H1 (cell line): ENCODE measurements around the gene JAG2. TPM values are rescaled to one million over a fixed set of nuclear protein-coding genes. Genes with fewer than 3 reads are reported as not detected.

Experiments
- ASH2L ChIP-seq: fragments of 200-600, 300-600 bp; sonication (generic); IDR thresholded peaks from one replicate; pipeline ENCODE4 v1.7.1; 2017; ENCODE audit warnings: low read length
- BCL11A ChIP-seq, 2 experiments: IDR thresholded peaks; one replicate each; pipeline ENCODE4 v1.6.1; 2011; ENCODE audit warnings: low read depth in 2 of 2, low read length in 2 of 2, mild to moderate bottlenecking in 2 of 2
- CEBPB ChIP-seq: IDR thresholded peaks from 2 replicates; pipeline ENCODE4 v1.6.1; 2012; ENCODE audit warnings: low read depth, low read length
- CHD1 ChIP-seq: IDR thresholded peaks from 2 replicates; pipeline ENCODE4 v1.6.1; 2012; ENCODE audit warnings: low read depth, low read length, improper control_type of control experiment
- CREB1 ChIP-seq: IDR thresholded peaks from 2 replicates; pipeline ENCODE4 v1.6.1; 2012; ENCODE audit warnings: inconsistent platforms
- EGR1 ChIP-seq: IDR thresholded peaks from 2 replicates; pipeline ENCODE4 v1.6.1; 2011; ENCODE audit warnings: low read depth, low read length, borderline replicate concordance
- GTF2F1 ChIP-seq: IDR thresholded peaks from 2 replicates; pipeline ENCODE4 v1.6.1; 2012; ENCODE audit warnings: low read depth, low read length, improper control_type of control experiment, borderline replicate concordance
- HDAC2 ChIP-seq, 2 experiments: fragments of 300-600 bp in 1 of 2; sonication (generic) in 1 of 2; IDR thresholded peaks; 2 replicates each; pipeline ENCODE4 v1.6.1; 2011 to 2012; ENCODE audit warnings: low read depth in 2 of 2, low read length in 2 of 2, mild to moderate bottlenecking in 2 of 2, moderate library complexity in 2 of 2, borderline replicate concordance in 1 of 2, inconsistent platforms in 1 of 2
- JUND ChIP-seq: IDR thresholded peaks from 2 replicates; pipeline ENCODE4 v1.6.1; 2011; ENCODE audit warnings: mild to moderate bottlenecking, improper control_type of control experiment, low read length
- KDM5A ChIP-seq: fragments of 200-600 bp; IDR thresholded peaks from 2 replicates; pipeline ENCODE4 v1.7.1; 2012; ENCODE audit warnings: mild to moderate bottlenecking, low read length, inconsistent platforms, mixed read lengths
- NANOG ChIP-seq: IDR thresholded peaks from 2 replicates; pipeline ENCODE4 v1.6.1; 2011; ENCODE audit warnings: low read length, low read depth, mild to moderate bottlenecking, inconsistent platforms; ENCODE audit not compliant: insufficient read depth, poor library complexity, severe bottlenecking
- POLR2AphosphoS5 ChIP-seq: IDR thresholded peaks from 2 replicates; pipeline ENCODE4 v1.6.1; 2011; ENCODE audit warnings: low read depth, low read length
- RAD21 ChIP-seq, 2 experiments: IDR thresholded peaks in 1 of 2; conservative IDR thresholded peaks in 1 of 2; 2 replicates each; pipeline ENCODE4 v1.6.1; 2011; ENCODE audit warnings: low read depth in 2 of 2, low read length in 2 of 2, improper control_type of control experiment in 1 of 2, inconsistent platforms in 1 of 2, mild to moderate bottlenecking in 1 of 2, moderate library complexity in 1 of 2
- RXRA ChIP-seq: IDR thresholded peaks from 2 replicates; pipeline ENCODE4 v1.6.1; 2011; ENCODE audit warnings: low read depth, mild to moderate bottlenecking, low read length, moderate library complexity; ENCODE audit not compliant: insufficient read depth
- SIRT6 ChIP-seq: IDR thresholded peaks from one replicate; pipeline ENCODE4 v1.7.1; 2012; ENCODE audit warnings: low read length, inconsistent platforms
- TAF1 ChIP-seq: IDR thresholded peaks from 2 replicates; pipeline ENCODE4 v1.6.1; 2011; ENCODE audit warnings: mild to moderate bottlenecking, low read depth, low read length
- TBP ChIP-seq: IDR thresholded peaks from 2 replicates; pipeline ENCODE4 v1.6.1; 2011; ENCODE audit warnings: low read depth, low read length, improper control_type of control experiment
- TCF12 ChIP-seq: IDR thresholded peaks from 2 replicates; pipeline ENCODE4 v1.6.1; 2011; ENCODE audit warnings: low read depth, mild to moderate bottlenecking, low read length
- TEAD4 ChIP-seq: IDR thresholded peaks from 2 replicates; pipeline ENCODE4 v1.6.1; 2012; ENCODE audit warnings: low read depth, low read length, inconsistent platforms, mixed read lengths
- polyA plus RNA-seq, 7 experiments: library from polyadenylated mRNA; depleted of rRNA in 3 of 7; stranded (reverse) in 5 of 7; unstranded in 2 of 7; fragments of >200 nt in 5 of 7; fragments of 200-250 nt in 2 of 7; gene quantifications; 1 replicate in 5 of 7; 2 replicates in 1 of 7; 4 replicates in 1 of 7; pipeline versions ENCODE4 v1.2.1 to v1.2.3, GENCODE V29; 2011 to 2013; ENCODE audit warnings: missing spikeins in 2 of 7, mixed read lengths in 2 of 7
- total RNA-seq: library from RNA; stranded (reverse); fragmentation: NEBNext Ultra II Directional; extraction: Animal tissue kit (Norgen Biotek cat#: 25700); gene quantifications from 2 replicates; pipeline ENCODE4 v1.2.1, GENCODE V29; 2021
- TF ChIP-seq, protein P1 (sequence below): IDR thresholded peaks from 2 replicates; pipeline ENCODE4 v1.6.1; 2011; ENCODE audit warnings: low read depth, mild to moderate bottlenecking, low read length; ENCODE audit not compliant: insufficient read depth
- TF ChIP-seq, protein P2 (sequence below): IDR thresholded peaks from 2 replicates; pipeline ENCODE4 v1.6.1; 2011; ENCODE audit warnings: low read length, improper control_type of control experiment

JAG2 gene
- total and polyA plus RNA-seq, 2 of the 8 experiments (the other 6 are each of a cell fraction or from before 2014, with no cell fraction given): 2.8 to 6.2 TPM

DNA sequence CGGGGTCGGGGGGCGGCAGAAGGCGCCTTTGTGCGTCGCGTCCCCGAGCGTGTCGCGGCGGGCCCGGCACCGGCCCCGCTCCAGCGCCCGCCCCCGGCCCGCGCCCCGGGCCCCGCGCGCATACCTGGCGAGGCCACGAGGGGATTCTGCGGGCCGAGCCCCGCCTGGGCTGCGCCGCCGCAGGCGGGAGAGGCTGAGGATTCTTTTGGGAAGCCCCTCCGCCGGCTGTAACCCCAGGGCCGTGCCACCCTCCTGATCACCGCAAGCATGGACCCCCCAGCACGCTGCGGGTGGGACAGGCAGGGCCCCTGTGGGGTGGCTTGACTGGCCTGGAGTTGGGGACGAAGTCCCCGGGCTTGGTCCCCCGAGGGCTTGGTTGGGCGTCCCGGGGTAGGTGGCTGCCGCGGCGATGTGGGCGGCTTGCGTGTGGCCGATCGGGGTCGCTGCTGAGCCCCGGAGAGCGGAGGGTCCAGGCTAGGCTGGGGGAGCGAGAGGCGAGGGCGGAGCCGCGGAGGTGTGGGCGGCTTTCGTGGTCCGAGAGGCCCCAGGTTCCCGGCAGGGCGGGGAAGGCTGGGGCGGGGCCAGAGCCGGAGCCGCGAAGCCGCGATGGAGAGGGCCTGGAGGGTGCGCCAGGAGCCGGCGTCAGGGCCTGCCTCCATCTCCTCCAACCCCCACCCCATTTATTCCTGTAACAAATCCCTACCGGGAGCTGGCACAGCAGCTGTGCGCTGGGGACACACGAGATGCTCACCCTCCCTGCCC, 75.0 kb downstream of the JAG2 start (continued):
- TF ChIP-seq ASH2L (peak; percentile 29), CREB1 (no peak), POLR2AphosphoS5 (no peak), CEBPB (no peak), BCL11A (IDR thresholded peaks at IDR 0.05; ENCODE audit: low read depth in 2 of 2, low read length in 2 of 2) (no peak), TBP (no peak; the same call in 1 of the 2 replicates), CHD1 (no peak), GTF2F1 (no peak), KDM5A (no peak), RAD21 (IDR thresholded peaks at IDR 0.05 in 1 of 2, conservative IDR thresholded peaks at IDR 0.05 in 1 of 2; ENCODE audit: low read depth in 2 of 2, low read length in 2 of 2) (peak; percentile 59 to 66), JUND (no peak), HDAC2 (IDR thresholded peaks at IDR 0.05; ENCODE audit: borderline replicate concordance in 1 of 2, low read depth in 2 of 2, low read length in 2 of 2) (no peak), SIRT6 (no peak), TEAD4 (no peak), NANOG (no peak), TAF1 (0 out of 2 replicates have a peak, but pooled peaks have one; percentile 35), TCF12 (no peak), EGR1 (peak; percentile 81; the same call in 1 of the 2 replicates), RXRA (no peak)
- TF ChIP-seq, protein P1, sequence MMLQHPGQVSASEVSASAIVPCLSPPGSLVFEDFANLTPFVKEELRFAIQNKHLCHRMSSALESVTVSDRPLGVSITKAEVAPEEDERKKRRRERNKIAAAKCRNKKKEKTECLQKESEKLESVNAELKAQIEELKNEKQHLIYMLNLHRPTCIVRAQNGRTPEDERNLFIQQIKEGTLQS: no peak
- TF ChIP-seq, protein P2, sequence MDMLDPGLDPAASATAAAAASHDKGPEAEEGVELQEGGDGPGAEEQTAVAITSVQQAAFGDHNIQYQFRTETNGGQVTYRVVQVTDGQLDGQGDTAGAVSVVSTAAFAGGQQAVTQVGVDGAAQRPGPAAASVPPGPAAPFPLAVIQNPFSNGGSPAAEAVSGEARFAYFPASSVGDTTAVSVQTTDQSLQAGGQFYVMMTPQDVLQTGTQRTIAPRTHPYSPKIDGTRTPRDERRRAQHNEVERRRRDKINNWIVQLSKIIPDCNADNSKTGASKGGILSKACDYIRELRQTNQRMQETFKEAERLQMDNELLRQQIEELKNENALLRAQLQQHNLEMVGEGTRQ: peak; percentile 49
